ENCODE results near the gene KRT39. TPM values are rescaled to one million over a fixed set of nuclear protein-coding genes. Genes with fewer than 3 reads are reported as not detected.

The KRT39 gene
- total RNA-seq, 1 donor from 2014 or later: 0.15 TPM

DNA sequence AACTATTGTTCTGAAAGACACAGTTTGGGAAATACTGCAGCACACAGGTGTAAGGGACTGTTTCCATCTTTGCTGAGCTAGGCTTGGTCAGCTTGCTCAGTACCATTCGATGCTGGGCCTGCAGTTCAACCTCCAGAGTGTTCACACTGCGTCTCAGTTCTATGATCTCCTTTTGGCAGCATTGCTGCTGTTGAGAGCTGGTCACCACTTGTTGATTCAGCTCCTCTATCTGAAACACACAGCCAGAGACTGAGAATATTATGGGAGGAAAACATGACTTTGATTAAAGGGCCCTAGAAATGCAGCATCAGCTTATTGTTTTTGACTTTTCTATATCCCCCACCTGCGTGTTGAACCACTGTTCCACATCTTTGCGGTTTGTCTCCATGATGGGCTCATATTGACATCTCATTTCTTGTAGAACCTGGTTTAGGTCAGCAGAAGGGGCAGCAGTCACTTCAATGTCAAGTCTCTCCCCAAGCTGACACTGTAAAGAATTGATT lies 4.6 kb downstream of the KRT39 start:
- TF ChIP-seq, protein P1, sequence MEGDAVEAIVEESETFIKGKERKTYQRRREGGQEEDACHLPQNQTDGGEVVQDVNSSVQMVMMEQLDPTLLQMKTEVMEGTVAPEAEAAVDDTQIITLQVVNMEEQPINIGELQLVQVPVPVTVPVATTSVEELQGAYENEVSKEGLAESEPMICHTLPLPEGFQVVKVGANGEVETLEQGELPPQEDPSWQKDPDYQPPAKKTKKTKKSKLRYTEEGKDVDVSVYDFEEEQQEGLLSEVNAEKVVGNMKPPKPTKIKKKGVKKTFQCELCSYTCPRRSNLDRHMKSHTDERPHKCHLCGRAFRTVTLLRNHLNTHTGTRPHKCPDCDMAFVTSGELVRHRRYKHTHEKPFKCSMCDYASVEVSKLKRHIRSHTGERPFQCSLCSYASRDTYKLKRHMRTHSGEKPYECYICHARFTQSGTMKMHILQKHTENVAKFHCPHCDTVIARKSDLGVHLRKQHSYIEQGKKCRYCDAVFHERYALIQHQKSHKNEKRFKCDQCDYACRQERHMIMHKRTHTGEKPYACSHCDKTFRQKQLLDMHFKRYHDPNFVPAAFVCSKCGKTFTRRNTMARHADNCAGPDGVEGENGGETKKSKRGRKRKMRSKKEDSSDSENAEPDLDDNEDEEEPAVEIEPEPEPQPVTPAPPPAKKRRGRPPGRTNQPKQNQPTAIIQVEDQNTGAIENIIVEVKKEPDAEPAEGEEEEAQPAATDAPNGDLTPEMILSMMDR (IDR thresholded peaks at IDR 0.05; ENCODE audit: unreplicated experiment): no peak
- Mint-ChIP-seq H3K4me3 (ENCODE audit: unreplicated experiment) (no peak overlapping the region), H3K9me3 (ENCODE audit: unreplicated experiment) (no peaks in the 10 kb centered on the region), H3K27ac (ENCODE audit: unreplicated experiment) (no peak overlapping the region), H3K36me3 (ENCODE audit: low read depth, unreplicated experiment) (no peaks in the 10 kb centered on the region), H3K4me1 (ENCODE audit: unreplicated experiment) (no peaks in the 10 kb centered on the region), H3K27me3 (ENCODE audit: unreplicated experiment) (no peaks in the 10 kb centered on the region)
- no peak for DNase-seq (ENCODE audit: low spot score)

- no peak for DNase-seq (ENCODE audit: low spot score)
- H3K36me3 Mint-ChIP-seq (ENCODE audit: low read depth, unreplicated experiment): no peaks in the 10 kb centered on the region
- TF ChIP-seq, protein P1 (IDR thresholded peaks at IDR 0.05; ENCODE audit: unreplicated experiment): no peak
- H3K4me1 Mint-ChIP-seq (ENCODE audit: unreplicated experiment): no peaks in the 10 kb centered on the region
- no peak overlapping the region for H3K27ac Mint-ChIP-seq (ENCODE audit: unreplicated experiment)
- H3K4me3 Mint-ChIP-seq (ENCODE audit: unreplicated experiment): no peak overlapping the region
- no peaks in the 10 kb centered on the region for H3K27me3 Mint-ChIP-seq (ENCODE audit: unreplicated experiment)
- H3K9me3 Mint-ChIP-seq (ENCODE audit: unreplicated experiment): no peaks in the 10 kb centered on the region
These were observed 5.2 kb downstream of the KRT39 start for GRCh38 chr17:40961591-40961990.

DNA sequence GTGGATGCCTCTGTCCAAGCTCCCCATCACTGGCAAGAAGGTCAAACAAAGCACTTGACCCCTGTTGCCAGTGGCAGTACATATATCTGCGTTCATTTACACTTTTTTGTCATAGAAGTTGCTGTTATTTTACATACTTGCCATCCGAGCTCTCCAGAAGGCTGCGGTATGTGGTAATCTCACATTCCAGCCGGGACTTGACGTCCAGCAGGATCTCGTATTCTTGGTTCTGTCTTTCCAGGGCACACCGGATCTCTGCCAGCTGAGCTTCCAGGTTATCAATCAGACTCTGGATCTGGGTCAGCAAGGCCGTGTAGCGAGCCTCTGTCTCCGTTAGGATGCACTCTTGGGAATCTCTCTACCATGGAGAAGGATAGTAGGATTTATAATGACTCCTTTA lies 6.6 kb downstream of the KRT39 start:
- no peak overlapping the region for H3K27ac Mint-ChIP-seq (ENCODE audit: unreplicated experiment)
- no peak overlapping the region for H3K4me3 Mint-ChIP-seq (ENCODE audit: unreplicated experiment)

GRCh38 chr17:40958086-40958953 lies 8.4 kb downstream of the KRT39 start:
- no peak for DNase-seq (ENCODE audit: low spot score)
- H3K27ac Mint-ChIP-seq (ENCODE audit: unreplicated experiment): no peak overlapping the region
- no peaks in the 10 kb centered on the region for H3K9me3 Mint-ChIP-seq (ENCODE audit: unreplicated experiment)
- H3K4me1 Mint-ChIP-seq (ENCODE audit: unreplicated experiment): no peaks in the 10 kb centered on the region
- H3K4me3 Mint-ChIP-seq (ENCODE audit: unreplicated experiment): no peak overlapping the region
- TF ChIP-seq, protein P1 (IDR thresholded peaks at IDR 0.05; ENCODE audit: unreplicated experiment): no peak
- H3K36me3 Mint-ChIP-seq (ENCODE audit: low read depth, unreplicated experiment): no peaks in the 10 kb centered on the region
- H3K27me3 Mint-ChIP-seq (ENCODE audit: unreplicated experiment): no peaks in the 10 kb centered on the region

More for the DNA sequence above, 6.6 kb downstream of the KRT39 start:
- DNase-seq (ENCODE audit: low spot score): no peak
- Mint-ChIP-seq H3K36me3 (ENCODE audit: low read depth, unreplicated experiment) (no peaks in the 10 kb centered on the region), H3K9me3 (ENCODE audit: unreplicated experiment) (no peaks in the 10 kb centered on the region), H3K4me1 (ENCODE audit: unreplicated experiment) (no peaks in the 10 kb centered on the region), H3K27me3 (ENCODE audit: unreplicated experiment) (no peaks in the 10 kb centered on the region)
- TF ChIP-seq, protein P1 (IDR thresholded peaks at IDR 0.05; ENCODE audit: unreplicated experiment): no peak

Data from endothelial cell (in vitro differentiated cells).